NOMO-1 (cell line): ENCODE results near the gene GFAP.

ENCODE experiments used
- DNase-seq, 2 experiments: peaks; one replicate each; lab custom pipeline; 2025; ENCODE audit not compliant: unreplicated experiment in 2 of 2; lab: John Stamatoyannopoulos, UW

Gene GFAP

GRCh38 chr17:44915862-44916780 is 821 bp upstream of the GFAP start:
- peak in 1 of 2 experiments; percentile 12 for DNase-seq

DNA sequence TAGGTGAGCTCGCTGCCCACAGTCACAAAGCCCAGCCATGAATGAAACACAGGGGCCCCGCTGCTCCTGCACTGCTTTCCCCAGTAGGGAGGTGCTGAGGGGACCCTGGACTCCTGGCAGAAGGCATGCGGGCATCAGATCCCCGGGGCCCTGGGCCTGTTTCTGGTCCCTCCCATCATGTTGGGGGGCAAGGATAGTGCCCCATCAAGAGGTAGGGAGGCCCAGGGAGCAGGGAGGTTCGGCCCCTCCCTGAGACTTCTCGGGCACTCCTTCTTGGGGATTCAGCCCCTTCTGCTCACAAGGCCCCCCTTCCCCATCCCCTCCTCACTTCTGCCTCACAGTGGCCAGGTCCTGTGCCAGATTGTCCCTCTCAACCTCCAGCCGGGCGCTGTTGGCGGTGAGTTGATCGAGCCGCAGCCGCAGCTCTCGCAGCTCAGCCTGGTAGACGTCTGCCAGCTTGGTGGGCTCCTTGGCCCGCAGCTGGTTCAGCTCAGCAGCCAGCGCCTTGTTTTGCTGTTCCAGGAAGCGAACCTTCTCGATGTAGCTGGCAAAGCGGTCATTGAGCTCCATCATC is 515 bp downstream of the GFAP start:
- no peak for DNase-seq

GRCh38 chr17:44914148-44914547 is 1.2 kb downstream of the GFAP start:
- DNase-seq: no peak

DNA sequence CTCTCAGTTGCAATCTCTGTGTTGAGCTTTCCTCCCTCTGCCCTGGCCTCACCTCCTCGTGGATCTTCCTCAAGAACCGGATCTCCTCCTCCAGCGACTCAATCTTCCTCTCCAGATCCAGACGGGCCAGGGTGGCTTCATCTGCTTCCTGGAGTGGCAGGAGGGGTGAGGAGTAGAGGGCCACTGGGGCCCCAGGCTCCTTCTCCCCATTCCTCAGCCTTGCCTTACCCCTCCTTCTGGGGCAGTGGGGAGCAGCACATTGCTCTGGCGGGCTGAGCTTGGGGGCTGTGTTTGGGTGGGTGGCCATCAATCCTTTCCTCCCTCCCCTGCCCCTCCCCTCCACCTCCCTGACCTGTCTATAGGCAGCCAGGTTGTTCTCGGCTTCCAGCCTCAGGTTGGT is 1.6 kb downstream of the GFAP start:
- DNase-seq: no peak

- DNase-seq: no peak
Measured at GRCh38 chr17:44912763-44913544, 2.3 kb downstream of the GFAP start.

- peak; percentile 6 to 35 for DNase-seq
Measured at GRCh38 chr17:44911133-44912001, 3.9 kb downstream of the GFAP start.

GRCh38 chr17:44910231-44911106 is 4.8 kb downstream of the GFAP start:
- no peak for DNase-seq

- DNase-seq: no peak
Measured at GRCh38 chr17:44909681-44910144, 5.6 kb downstream of the GFAP start.

DNA sequence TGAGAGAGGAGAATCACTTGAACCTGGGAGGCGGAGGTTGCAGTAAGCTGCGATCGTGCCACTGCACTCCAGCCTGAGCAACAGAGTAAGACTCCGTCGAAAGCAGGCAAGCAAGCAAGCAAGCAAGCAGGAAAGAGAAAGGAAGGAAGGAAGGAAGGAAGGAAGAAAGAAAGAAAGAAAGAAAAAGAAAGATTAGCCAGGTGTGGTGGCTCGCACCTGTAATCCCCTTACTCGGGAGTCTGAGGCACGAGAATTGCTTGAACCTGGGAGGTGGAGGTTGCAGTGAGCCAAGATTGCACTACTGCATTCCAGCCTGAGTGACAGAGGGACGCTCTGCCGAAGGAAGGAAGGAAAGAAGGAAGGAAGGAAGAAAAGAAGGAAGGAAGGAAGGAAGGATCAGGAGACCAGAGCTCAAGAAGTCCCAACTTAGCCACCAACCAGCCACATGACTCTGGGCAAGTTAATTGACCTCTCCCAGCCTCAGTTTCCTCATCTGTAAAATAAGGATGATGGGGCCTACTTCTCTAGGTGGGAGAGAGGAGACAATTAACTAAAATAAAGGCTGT is 6.5 kb downstream of the GFAP start:
- no peak for DNase-seq

DNA sequence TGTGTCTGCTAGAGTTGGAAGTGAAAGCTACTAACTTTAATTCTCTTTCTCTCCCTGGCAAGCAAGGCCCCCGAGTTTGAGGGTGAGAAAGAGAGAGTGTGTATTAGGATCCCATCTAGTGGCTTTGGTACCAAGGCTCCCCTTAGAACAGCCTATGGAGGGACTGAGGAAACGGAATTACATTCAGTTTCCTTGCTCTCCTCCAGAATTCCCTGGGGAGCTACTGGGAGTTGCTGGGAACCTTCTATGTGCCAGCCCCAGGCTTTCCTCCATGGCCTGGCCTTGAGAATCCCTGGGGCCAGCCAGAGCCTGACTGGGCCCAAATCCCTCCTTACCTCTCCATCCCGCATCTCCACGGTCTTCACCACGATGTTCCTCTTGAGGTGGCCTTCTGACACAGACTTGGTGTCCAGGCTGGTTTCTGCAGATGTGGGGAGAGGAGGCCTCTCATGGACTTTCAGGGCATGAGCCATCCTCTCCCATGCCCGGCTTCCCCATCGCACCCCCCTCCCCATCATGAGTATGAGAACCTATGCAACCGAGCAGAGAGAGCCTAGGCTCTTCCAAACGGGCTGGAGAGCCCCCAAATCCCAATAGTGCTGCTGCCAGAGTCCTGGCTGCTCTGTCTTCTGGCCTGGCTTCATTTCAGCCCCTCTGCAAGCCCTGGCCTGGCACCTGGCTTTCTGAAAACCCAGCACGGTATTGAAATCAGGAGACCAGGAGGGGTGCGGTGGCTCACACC is 7.4 kb downstream of the GFAP start:
- no peak for DNase-seq

DNA sequence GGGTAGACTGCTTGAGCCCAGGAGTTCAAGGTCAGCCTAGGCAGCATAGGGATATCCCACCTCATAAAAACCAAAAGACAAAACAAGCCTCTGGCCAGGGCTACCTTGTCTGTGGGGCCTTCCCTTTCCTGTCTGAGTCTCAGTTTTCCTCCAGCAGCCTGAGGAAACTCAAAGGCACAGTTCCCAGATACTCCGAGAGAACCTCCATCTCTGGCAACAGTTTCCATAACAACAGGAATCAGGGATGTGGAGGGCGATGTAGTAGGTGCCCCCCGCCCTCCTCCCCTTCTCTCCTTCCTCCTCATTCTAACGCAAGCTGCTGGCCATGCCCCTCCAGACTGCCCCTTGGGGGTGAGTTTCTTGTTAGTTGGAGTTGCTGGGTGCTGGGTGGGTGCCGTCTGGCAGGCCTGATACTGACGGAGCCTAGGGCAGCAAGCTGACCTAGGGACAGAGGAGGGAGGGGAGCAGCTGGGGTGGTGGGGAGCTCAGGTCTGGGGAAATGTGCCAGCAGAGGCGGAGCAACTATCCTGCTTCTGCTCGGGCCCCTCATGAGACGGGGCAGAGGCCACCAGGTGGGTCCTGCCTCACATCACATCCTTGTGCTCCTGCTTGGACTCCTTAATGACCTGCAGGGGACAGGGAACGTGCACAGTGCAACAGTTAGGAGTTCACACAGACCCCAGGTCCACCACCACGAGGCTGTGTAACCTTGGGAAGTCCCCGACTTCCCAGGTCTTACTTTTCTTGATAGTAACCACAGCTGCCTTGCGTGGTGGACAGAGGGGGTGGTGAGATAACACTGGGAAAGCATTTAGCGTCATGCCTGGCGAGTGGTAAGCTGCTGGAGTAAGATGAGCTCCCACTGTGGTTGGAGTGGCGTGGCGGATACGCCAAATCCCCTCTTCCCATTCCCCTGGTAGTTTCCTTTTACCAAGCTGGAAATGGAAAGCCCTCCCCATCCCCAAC is 8.3 kb downstream of the GFAP start:
- DNase-seq: no peak

GRCh38 chr17:44906010-44906646 is 9.2 kb downstream of the GFAP start:
- DNase-seq: no peak

DNA sequence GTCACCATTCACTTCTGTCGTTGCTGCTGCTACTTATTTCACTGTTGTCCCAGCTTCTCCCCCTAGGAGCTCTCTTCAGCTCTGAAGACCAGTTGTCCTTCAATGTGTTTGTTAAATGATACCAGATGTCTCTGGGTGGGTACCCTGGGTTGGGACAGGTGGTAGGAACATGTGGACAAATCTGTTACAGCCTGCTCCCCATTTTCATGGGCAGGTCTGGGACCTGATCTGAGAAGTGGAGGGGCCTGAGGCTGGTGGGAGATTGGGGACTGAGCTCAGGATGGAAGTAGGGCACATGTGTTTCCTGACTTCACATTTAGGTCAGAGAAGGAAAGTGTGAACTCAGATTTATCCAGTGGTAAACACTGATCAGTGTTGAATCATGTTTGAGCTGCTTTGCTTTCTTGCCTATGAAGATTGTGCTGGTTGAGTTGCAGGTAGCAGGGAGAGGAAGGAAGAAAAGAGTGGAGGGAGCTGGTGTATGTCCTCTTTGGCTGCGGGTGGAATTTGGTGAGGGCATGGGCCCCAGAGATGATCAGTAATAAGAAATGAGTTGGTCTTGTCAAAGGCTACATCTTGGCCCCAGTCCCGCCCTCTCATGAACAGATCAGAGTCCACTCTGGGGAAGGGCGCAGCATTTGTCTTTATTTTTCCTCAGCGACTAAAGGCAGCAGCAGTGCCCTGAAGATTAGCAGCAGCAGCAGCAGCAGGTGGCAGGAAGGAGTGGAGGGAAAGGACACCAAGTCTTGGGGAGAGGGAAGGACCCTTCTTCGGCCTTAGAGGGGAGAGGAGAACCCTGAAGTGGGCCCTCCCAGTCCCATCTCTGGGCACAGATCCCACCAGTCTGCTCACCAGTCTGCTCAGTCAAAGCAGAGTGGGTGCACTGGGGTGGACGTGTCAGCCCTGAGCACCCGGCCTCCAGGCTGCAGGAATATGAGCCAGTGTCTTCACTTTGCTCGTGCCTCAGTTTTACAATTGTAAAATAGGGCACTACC is 10.0 kb downstream of the GFAP start:
- no peak for DNase-seq

GRCh38 chr17:44904001-44904984 is 11.0 kb downstream of the GFAP start:
- DNase-seq: no peak
